GM18951 (cell line): ENCODE measurements around the gene SMIM33.

Experiments used
- POLR2A ChIP-seq: IDR thresholded peaks from 4 replicates; pipeline ENCODE4 v1.6.1; 2011; ENCODE audit warnings: mild to moderate bottlenecking; ENCODE audit not compliant: insufficient read length, insufficient read depth; ENCODE audit errors: extremely low read depth
- in situ Hi-C: fragments of 300-500 bp; cut with MboI; formaldehyde crosslinking; loops from one replicate; pipeline ENCODE4 v1.12.0; 2022; ENCODE audit warnings: low sequenced_read_pairs, mixed read lengths, inconsistent platforms; ENCODE audit not compliant: unreplicated experiment

The SMIM33 gene

GRCh38 chr5:139513852-139514485 is 43.2 kb downstream of the SMIM33 start:
- in situ Hi-C loops, result no loop called here
- TF ChIP-seq POLR2A, result no peak

DNA sequence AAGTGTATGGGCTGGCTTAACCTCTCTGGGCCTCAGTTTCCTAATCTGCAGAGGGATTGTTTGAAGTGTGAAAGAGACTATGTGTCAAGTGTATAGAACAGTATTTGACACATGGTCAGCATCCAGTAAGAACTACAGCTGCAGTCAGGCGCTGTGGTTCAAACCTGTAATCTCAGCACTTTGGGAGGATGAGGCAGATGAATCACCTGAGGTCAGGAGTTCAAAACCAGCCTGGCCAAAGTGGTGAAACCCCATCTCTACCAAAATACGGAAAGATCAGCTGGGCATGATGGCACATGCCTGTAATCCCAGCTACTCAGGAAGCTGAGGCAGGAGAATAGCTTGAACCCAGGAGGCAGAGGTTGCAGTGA is 43.7 kb downstream of the SMIM33 start:
- in situ Hi-C loops, result no loop called here
- TF ChIP-seq POLR2A, result no peak

DNA sequence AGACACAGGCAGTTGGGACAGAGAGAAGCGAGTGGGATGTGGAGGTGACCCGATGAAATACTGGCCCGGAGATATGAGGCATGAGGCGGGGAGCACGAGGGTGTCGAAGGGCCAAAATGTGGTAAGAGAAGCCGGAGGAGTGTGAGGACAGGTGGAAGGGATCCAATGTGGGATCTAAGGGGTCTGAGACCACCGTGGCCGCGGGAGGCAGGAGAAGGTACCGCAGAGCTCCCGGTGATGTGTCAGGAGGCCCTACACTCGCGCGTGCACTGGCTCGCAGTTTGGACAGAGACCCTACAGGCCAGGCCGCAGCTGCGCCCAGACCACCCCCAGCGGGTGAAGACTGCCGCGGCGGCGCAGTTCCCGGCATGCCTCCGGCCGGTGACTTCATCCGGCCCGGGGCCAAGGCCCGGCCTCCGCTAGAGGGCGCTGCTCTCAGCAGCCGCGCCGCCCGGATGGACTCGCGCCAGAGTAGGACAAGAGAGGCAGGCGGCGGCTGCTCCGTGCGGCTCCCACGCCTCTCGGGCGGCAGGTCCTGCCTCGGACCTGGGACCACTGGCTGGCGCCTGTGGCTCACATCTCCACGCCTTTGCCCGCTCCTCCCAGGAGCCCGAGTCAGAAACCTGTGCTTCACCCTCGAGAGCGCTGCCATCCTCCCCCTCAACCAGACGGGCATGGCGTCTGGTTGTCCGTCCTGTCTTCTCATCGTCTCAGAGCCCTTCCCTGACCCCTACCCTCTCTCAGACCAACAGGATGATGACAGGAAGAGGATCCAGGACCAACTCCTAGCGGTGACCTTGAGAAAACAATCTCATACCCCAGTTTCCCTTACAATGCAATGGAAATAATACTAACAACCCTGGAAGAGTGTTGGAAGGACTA is 47.1 kb downstream of the SMIM33 start:
- in situ Hi-C loops, result no loop called here
- TF ChIP-seq POLR2A, result peak; percentile 77
